ENCODE measurements around the gene ZNF621. TPM values are rescaled to one million over a fixed set of nuclear protein-coding genes. Genes with fewer than 3 reads are reported as not detected.

Gene ZNF621
- total and polyA plus RNA-seq, 2 of the 8 experiments (the other 6 are each of a cell fraction or from before 2014, with no cell fraction given): 10.9 to 15.4 TPM

- Histone ChIP-seq H2AFZ (ENCODE audit: low read length) (no peak overlapping the region), H3K4me2 (ENCODE audit: insufficient read depth in 1 of 2, low read depth in 2 of 2, low read length in 2 of 2) (no peak overlapping the region), H3K36me3 (ENCODE audit: control insufficient read depth in 2 of 4, insufficient read depth in 4 of 4, low read length in 3 of 4) (no peaks in the 10 kb centered on the region), H3K4me1 (replicated peaks in 1 of 4; ENCODE audit: control insufficient read depth in 3 of 4, insufficient read depth in 4 of 4, low read length in 3 of 4) (no peaks in the 10 kb centered on the region), H3K23ac (ENCODE audit: insufficient read length) (no peak overlapping the region), H2BK120ac (replicated peaks; ENCODE audit: low read depth, low read length) (no peak overlapping the region), H3K23me2 (ENCODE audit: low read depth, low read length) (0 out of 2 replicates have a peak, but pooled peaks cover 1% of the 10 kb centered on the region), H3K9me3 (ENCODE audit: insufficient read depth in 2 of 2, low read depth in 1 of 2, low read length in 1 of 2) (peaks cover 0 to 7% of the 10 kb centered on the region in 2 experiments; a peak in 1 of 4 replicates), H2AK5ac (ENCODE audit: low read depth, low read length) (no peak overlapping the region), H4K20me1 (replicated peaks in 1 of 2; ENCODE audit: control insufficient read depth in 1 of 2, insufficient read depth in 2 of 2, low read length in 2 of 2) (no peaks in the 10 kb centered on the region), H3K9ac (replicated peaks in 1 of 4; ENCODE audit: extremely low read depth in 1 of 4, low read depth in 3 of 4, low read length in 3 of 4) (no peak overlapping the region), H3K27me3 (replicated peaks in 1 of 4; ENCODE audit: control insufficient read depth in 3 of 4, extremely low read depth in 1 of 4, insufficient read depth in 3 of 4, low read length in 3 of 4) (no peaks in the 10 kb centered on the region), H3K79me1 (ENCODE audit: low read depth, low read length) (no peaks in the 10 kb centered on the region), H4K8ac (ENCODE audit: extremely low read depth, insufficient read depth, low read length) (no peak overlapping the region), H3K14ac (ENCODE audit: insufficient read length) (no peak overlapping the region), H2BK12ac (ENCODE audit: low read depth, low read length) (no peak overlapping the region), H3K56ac (replicated peaks; ENCODE audit: insufficient read length, low read depth, low read length) (no peak overlapping the region), H2BK20ac (ENCODE audit: low read length) (no peak overlapping the region), H3K4ac (replicated peaks; ENCODE audit: insufficient read length, low read depth, low read length) (no peak overlapping the region), H3K79me2 (ENCODE audit: control insufficient read depth in 1 of 2, insufficient read depth in 2 of 2, low read length in 2 of 2) (no peaks in the 10 kb centered on the region), H4K5ac (ENCODE audit: insufficient read length, low read depth, low read length) (no peak overlapping the region), H2BK15ac (ENCODE audit: low read length) (no peak overlapping the region), H3K4me3 (ENCODE audit: extremely low read depth in 1 of 4, insufficient read depth in 2 of 4, low read depth in 3 of 4, low read length in 4 of 4) (no peak overlapping the region), H4K91ac (replicated peaks; ENCODE audit: insufficient read length, low read length) (no peak overlapping the region), H3K27ac (ENCODE audit: low read depth, low read length) (no peak overlapping the region), H2BK5ac (ENCODE audit: low read depth, low read length) (no peak overlapping the region), H3K18ac (ENCODE audit: extremely low read depth, low read length) (no peak overlapping the region)
- ChIA-PET POLR2A (ENCODE audit: partially characterized antibody) (interaction anchor here (0.9 kb wide), 1 partner anchor 25 kb away, joined by 3 read pairs; the partner anchor contains the start of gene ZNF621), CTCF (ENCODE audit: partially characterized antibody) (no interaction called here)
- WGBS, 2 experiments (ENCODE audit: extremely low coverage in 1 of 2, insufficient coverage in 1 of 2, insufficient read length in 1 of 2, insufficient replicate concordance in 2 of 2, low coverage in 1 of 2, low lambda C conversion rate in 2 of 2, missing lambda C conversion rate in 1 of 2): 100% methylated on average over 1 of the region's 1 CpG; no CpG with 5 or more reads in 1 of the 2 experiments
- FAIRE-seq (no peak), DNase-seq (ENCODE audit: low read depth in 1 of 2, low spot score in 2 of 2) (no peak)
- TF ChIP-seq EP300 (IDR thresholded peaks at IDR 0.05; ENCODE audit: borderline replicate concordance in 1 of 2, low read depth in 2 of 2, low read length in 2 of 2) (no peak), E2F6 (IDR thresholded peaks at IDR 0.05) (no peak), SP4 (IDR thresholded peaks at IDR 0.05; ENCODE audit: low read length) (no peak), ASH2L (IDR thresholded peaks at IDR 0.05; ENCODE audit: low read length) (no peak), KDM1A (IDR thresholded peaks at IDR 0.05; ENCODE audit: borderline replicate concordance, low read length) (no peak)
These were observed 25.4 kb downstream of the ZNF621 start for GRCh38 chr3:40550167-40550566.

Measured in H1 (cell line).